ENCODE results near the gene CYP2E1.
"Not testable (repeated sequence)": the region's sequence is repeated elsewhere in the genome, so short reads cannot be mapped to it uniquely, and the experiment has no call there.

CYP2E1 gene

DNA sequence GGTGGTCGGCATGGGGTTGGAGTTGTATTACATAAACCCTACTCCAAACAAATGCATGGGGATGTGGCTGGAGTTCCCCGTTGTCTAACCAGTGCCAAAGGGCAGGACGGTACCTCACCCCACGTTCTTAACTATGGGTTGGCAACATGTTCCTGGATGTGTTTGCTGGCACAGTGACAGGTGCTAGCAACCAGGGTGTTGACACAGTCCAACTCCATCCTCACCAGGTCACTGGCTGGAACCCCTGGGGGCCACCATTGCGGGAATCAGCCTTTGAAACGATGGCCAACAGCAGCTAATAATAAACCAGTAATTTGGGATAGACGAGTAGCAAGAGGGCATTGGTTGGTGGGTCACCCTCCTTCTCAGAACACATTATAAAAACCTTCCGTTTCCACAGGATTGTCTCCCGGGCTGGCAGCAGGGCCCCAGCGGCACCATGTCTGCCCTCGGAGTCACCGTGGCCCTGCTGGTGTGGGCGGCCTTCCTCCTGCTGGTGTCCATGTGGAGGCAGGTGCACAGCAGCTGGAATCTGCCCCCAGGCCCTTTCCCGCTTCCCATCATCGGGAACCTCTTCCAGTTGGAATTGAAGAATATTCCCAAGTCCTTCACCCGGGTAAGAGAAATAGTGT lies at the start of gene CYP2E1:
CYP2E1 (plus strand) TSS at position 407 of the 632 bp plus-strand sequence; CDS start at position 440, 33 bp downstream.
- DNase-seq (ENCODE audit: low read depth in 2 of 3, low spot score in 2 of 3): no peak

DNA sequence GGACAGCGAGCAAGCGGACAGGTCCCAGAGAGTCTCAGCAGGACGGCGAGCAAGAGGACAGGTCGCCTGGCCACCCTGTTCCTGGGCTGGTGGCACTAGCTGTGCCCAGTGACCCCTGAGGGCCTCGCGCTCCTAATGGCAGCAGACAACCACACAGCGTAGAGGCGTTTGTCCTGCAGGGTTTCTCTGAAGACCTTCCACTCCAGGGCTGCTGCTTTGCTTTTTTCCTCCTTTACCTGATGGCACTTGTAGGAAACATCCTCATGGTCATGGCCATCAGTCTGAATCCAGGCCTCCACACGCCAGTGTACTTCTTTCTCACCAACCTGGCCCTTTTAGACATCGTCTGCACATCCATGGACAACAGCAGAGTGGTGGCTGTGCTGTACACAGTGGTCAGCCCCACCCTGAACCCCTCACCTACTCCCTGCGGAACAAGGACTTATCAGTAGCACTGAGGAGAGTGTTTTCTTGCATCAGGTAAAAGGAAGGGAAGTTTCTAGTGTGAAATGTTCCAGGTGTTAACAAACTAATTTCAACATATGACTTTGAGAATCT lies 46.0 kb upstream of the CYP2E1 start:
- DNase-seq (ENCODE audit: low read depth in 2 of 3, low spot score in 2 of 3): no peak

- no peak for DNase-seq (ENCODE audit: low read depth in 2 of 3, low spot score in 2 of 3)
Observed at GRCh38 chr10:133481657-133482056, 45.5 kb upstream of the CYP2E1 start.

DNA sequence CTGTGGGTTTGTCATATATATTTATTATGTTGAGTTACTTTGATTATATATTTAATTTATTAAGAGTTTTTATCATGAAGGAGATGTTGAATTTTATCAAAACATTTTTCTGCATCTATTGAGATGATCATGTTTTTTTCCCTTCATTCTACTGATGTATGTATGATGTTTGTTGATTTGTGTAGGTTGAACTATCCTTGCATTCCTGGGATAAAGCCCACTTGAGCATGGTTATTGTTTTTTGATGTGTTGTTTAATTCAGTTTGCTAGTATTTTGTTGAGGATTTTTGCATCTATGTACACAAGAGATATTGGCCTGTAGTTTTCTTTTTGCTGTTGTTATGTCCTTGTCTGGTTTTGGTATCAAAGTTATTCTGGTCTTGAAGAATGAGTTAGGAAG lies 42.3 kb upstream of the CYP2E1 start:
- no peak for DNase-seq (ENCODE audit: low read depth in 2 of 3, low spot score in 2 of 3)

- no peak for DNase-seq (ENCODE audit: low read depth in 2 of 3, low spot score in 2 of 3)
Observed at GRCh38 chr10:133487085-133487484, 40.1 kb upstream of the CYP2E1 start.

DNA sequence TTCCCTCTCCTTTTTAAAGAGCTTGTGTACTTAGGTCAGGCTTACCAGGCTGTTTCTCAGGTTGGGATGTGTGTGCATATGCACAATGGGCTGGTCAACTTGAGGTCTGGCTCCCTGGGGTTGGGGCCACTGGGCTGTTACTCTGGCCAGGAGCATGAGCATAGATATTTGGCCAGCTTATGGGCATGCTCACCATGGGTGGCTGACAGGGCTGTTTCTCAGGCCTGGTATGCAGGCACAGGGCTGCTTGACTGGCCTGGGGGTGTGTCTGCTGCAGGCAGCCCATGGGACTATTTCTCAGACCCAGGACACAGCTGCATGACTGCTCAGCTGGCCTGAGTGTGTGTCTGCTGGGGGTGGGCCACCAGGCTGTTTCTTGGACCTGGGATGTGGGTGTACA lies 38.8 kb upstream of the CYP2E1 start:
- no peak for DNase-seq (ENCODE audit: low read depth in 2 of 3, low spot score in 2 of 3)

GRCh38 chr10:133489816-133490588 lies 37.2 kb upstream of the CYP2E1 start:
- no peak for DNase-seq (ENCODE audit: low read depth in 2 of 3, low spot score in 2 of 3)

DNA sequence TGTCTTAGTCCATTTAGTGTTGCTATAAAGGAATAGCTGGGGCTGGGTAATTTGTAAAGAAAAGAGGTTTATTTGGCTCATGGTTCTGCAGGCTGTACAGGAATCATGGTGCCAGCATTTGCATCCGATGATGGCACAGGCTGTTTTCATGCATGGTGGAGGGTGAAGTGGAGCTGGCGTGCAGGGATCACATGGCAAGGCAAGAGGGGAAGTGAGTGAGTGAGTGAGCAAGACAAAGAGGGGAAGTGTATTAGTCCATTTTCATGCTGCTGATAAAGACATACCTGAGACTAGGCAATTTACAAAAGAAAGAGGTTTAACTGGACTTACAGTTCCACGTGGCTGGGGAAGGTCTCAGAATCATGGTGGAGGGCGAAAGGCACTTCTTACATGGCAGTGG lies 33.6 kb upstream of the CYP2E1 start:
- DNase-seq (ENCODE audit: low read depth in 2 of 3, low spot score in 2 of 3): not testable (repeated sequence)

- DNase-seq (ENCODE audit: low read depth in 2 of 3, low spot score in 2 of 3): not testable (repeated sequence)
Observed at GRCh38 chr10:133497363-133497762, 29.8 kb upstream of the CYP2E1 start.

GRCh38 chr10:133499176-133499575 lies 28.0 kb upstream of the CYP2E1 start:
- not testable (repeated sequence) for DNase-seq (ENCODE audit: low read depth in 2 of 3, low spot score in 2 of 3)

DNA sequence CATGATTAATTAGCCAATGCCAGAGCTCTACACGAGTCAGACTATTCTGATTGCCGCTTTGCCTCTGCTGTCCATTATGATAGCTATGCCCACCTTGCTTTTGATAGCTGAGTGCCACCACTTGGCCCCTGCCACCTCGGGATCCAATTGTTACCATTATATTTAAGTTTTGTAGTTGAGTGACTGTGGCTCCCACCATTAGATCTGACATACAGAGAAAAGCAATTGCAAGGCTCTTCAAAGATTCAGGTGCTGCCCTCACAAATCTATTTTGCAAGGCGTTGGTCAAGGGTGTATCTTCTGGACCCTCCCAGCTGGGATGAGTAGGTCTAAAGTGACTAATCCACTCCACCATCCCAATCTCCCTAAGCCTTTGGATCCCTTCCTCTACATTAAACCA lies 26.3 kb upstream of the CYP2E1 start:
- DNase-seq (ENCODE audit: low read depth in 2 of 3, low spot score in 2 of 3): not testable (repeated sequence)

GRCh38 chr10:133509700-133510099 lies 17.5 kb upstream of the CYP2E1 start:
- DNase-seq (ENCODE audit: low read depth in 2 of 3, low spot score in 2 of 3): no peak

DNA sequence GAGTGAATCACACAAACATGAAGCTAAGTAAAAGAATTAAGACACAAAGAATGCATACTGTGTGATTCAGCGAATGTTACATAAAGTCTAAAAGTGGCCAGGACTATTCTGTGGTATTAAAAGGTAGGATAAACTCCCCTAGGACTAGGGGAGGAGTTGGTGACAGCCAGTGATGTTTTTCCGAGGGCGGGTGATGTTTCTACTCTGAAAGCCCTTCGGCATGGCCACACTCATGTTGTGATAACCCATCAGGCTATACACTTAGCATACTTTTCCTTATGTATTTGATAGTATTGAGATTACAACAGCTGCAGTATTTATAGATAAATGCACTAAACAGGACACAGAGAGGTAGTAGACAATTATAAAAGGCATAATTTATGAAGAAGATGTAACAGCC lies 15.8 kb upstream of the CYP2E1 start:
- DNase-seq (ENCODE audit: low read depth in 2 of 3, low spot score in 2 of 3): no peak

DNA sequence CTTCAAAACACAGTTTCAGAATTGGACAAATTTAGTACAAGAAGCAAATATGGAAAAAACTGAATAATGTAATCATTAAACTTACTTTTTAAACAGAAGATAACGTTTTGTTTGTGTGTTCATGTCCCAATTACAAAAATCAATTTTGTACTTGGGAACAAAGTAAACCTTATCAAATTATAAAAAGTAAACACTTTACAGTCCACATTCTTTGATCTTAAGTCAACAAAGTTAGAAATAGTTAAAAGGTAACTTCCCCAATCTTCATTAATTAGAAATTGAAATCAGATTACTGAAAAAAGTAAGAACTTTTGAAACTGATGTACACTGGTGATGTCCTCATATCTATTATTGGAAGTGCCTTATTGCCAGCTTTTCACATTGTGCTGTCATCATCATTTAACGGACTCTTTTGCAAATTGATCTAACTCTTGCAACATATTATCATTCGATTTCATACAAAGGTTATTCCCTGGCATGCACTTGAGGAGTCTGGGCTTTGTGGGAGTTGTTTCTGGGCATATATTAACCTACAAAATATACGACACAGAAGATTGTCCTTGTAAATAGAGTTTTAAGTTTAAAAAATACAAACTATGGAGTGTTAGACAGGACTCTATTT lies 15.1 kb upstream of the CYP2E1 start:
- no peak for DNase-seq (ENCODE audit: low read depth in 2 of 3, low spot score in 2 of 3)

DNA sequence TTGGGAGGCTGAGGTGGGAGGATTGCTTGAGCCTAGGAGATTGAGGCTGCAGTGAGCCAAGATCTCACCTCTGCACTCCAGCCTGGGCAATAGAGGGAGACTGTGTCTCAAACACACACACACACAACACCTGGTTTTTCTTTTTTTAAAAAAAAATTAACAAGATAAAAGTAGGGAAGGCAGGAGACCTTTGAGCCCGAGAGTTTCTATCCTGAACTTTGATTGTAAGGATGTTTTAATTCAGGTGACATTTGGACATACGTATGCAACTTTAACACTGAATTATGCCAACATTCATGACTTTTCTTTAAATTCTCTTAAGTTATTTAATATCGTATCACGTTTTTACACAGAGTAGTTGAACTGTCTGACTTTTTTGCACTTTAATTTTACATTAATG lies 11.7 kb upstream of the CYP2E1 start:
- DNase-seq (ENCODE audit: low read depth in 2 of 3, low spot score in 2 of 3): no peak

DNA sequence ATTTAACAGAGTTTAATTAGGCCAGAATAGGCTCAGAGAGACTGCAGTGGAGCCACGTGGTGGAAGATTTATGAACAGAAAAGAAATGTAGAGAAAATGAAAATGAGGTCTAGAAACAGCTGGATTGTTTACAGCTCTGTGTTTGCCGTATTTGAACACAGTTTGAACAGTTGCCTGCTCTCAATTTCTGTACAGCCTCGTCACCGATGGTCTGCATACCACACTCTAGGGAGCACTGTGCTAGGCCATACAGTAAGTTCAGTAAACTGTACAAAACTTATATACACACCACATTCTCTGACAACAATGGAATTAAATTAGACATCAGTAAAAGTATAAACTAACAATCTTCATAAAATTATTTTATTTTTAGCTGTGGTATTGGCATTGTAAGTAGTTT lies 11.1 kb upstream of the CYP2E1 start:
- DNase-seq (ENCODE audit: low read depth in 2 of 3, low spot score in 2 of 3): no peak

DNA sequence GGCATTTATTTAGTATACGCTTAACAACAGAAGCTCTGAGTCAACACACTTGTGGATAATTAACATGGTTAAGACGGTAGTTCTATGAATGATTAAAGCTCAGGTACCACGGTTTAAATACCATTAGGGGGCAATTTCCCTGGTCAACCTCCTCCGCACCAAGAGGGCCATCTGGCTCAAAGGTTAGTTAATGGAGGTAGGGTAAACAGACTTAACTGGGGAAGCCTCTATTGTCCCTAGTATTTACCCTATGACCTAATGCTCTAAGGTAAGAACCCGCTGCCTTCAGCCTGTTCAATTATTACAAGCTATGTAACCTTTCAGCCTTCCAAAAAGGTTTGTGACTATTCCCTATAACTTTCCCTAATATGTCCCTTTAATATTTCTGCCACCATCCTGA lies 8.6 kb upstream of the CYP2E1 start:
- not testable (repeated sequence) for DNase-seq (ENCODE audit: low read depth in 2 of 3, low spot score in 2 of 3)

- peak; percentile 77 to 98 (median 96) for DNase-seq (ENCODE audit: low read depth in 2 of 3, low spot score in 2 of 3)
Observed at GRCh38 chr10:133520193-133520738, 6.9 kb upstream of the CYP2E1 start.

- DNase-seq (ENCODE audit: low read depth in 2 of 3, low spot score in 2 of 3): no peak
Observed at GRCh38 chr10:133523631-133524203, 3.4 kb upstream of the CYP2E1 start.

DNA sequence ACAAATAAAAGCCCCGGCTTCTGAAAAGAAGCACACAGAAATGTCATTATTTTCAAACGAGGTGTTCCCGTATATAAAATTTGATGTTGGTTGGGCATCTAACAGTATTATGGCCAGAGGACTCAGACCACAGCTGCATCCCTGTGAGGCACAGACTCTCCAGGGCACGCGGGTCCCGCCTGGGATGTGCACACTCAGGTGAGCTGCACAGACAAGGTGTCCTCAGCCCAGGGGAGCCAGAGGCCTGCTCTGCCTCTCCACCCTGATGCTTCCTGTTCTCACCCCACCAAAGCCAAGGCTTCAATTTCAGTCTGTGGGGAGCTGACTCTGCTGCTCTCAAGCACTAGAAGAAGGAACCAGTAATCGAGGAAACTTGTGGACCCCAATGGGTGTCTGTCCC lies 1.7 kb upstream of the CYP2E1 start:
- no peak for DNase-seq (ENCODE audit: low read depth in 2 of 3, low spot score in 2 of 3)

- no peak for DNase-seq (ENCODE audit: low read depth in 2 of 3, low spot score in 2 of 3)
Observed at GRCh38 chr10:133527771-133528271, 658 bp downstream of the CYP2E1 start.
